ENCODE measurements around the gene RCCD1.
A peak's percentile ranks its signal among the peaks of the same experiment; 100 is the strongest.
"Not testable (repeated sequence)": the region's sequence is repeated elsewhere in the genome, so short reads cannot be mapped to it uniquely, and the experiment has no call there.

Gene RCCD1

GRCh38 chr15:90954712-90955623 is at the start of gene RCCD1:
Gene RCCD1 (plus strand): TSS chr15:90954884. CDS start chr15:90956735, 1,851 bp downstream.
- peak; percentile 74 for DNase-seq (ENCODE audit: low read depth)

GRCh38 chr15:90905306-90906180 is 49.1 kb upstream of the RCCD1 start:
- no peak for DNase-seq (ENCODE audit: low read depth)

GRCh38 chr15:90906181-90906849 is 48.4 kb upstream of the RCCD1 start:
- DNase-seq (ENCODE audit: low read depth) = no peak

- no peak for DNase-seq (ENCODE audit: low read depth)
Observed at GRCh38 chr15:90907051-90907660, 47.5 kb upstream of the RCCD1 start.

GRCh38 chr15:90907838-90908507 is 46.7 kb upstream of the RCCD1 start:
- DNase-seq (ENCODE audit: low read depth) = no peak

- DNase-seq (ENCODE audit: low read depth) = not testable (repeated sequence)
Observed at GRCh38 chr15:90909449-90909848, 45.2 kb upstream of the RCCD1 start.

- DNase-seq (ENCODE audit: low read depth) = no peak
Observed at GRCh38 chr15:90909976-90910375, 44.7 kb upstream of the RCCD1 start.

GRCh38 chr15:90910441-90911301 is 44.0 kb upstream of the RCCD1 start:
- no peak for DNase-seq (ENCODE audit: low read depth)

GRCh38 chr15:90911302-90911623 is 43.4 kb upstream of the RCCD1 start:
- DNase-seq (ENCODE audit: low read depth) = no peak

GRCh38 chr15:90911906-90912769 is 42.5 kb upstream of the RCCD1 start:
- DNase-seq (ENCODE audit: low read depth) = no peak

- no peak for DNase-seq (ENCODE audit: low read depth)
Observed at GRCh38 chr15:90912770-90913075, 42.0 kb upstream of the RCCD1 start.

- no peak for DNase-seq (ENCODE audit: low read depth)
Observed at GRCh38 chr15:90913398-90913944, 41.2 kb upstream of the RCCD1 start.

GRCh38 chr15:90914305-90915080 is 40.2 kb upstream of the RCCD1 start:
- DNase-seq (ENCODE audit: low read depth) = no peak

GRCh38 chr15:90915216-90915807 is 39.4 kb upstream of the RCCD1 start:
- DNase-seq (ENCODE audit: low read depth) = no peak

GRCh38 chr15:90915808-90916440 is 38.8 kb upstream of the RCCD1 start:
- DNase-seq (ENCODE audit: low read depth) = no peak

GRCh38 chr15:90916461-90916860 is 38.2 kb upstream of the RCCD1 start:
- DNase-seq (ENCODE audit: low read depth) = no peak

GRCh38 chr15:90917569-90917968 is 37.1 kb upstream of the RCCD1 start:
- no peak for DNase-seq (ENCODE audit: low read depth)

Measured in activated T-cell treated with anti-CD3 and anti-CD28 coated beads for 1 hour (primary cell).